Thoracic aorta (tissue), 2 donors: Measurements from ENCODE around the gene PDLIM5. TPM values are rescaled to one million over a fixed set of nuclear protein-coding genes. Genes with fewer than 3 reads are reported as not detected.
A peak's percentile ranks its signal among the peaks of the same experiment; 100 is the strongest.

Experiments
- ATAC-seq: fragments of 150-250 bp; one replicate; pipeline ENCODE4 v1.8.0; 2017; ENCODE audit warnings: low read depth; ENCODE audit not compliant: insufficient number of reproducible peaks, low FRiP score
- DNase-seq: peaks from one replicate; pipeline ENCODE4 v3.0.0-alpha.2; 2020; ENCODE audit warnings: low spot score
- H3K27ac ChIP-seq, 2 donors: fragments of 200-600 bp; sonication (generic); 1 replicate in 1 of 2; 2 replicates in 1 of 2; pipeline ENCODE4 v1.5.1; 2016; ENCODE audit warnings: mild to moderate bottlenecking in 2 of 2, moderate library complexity in 2 of 2
- H3K27me3 ChIP-seq: fragments of 200-600 bp; sonication (generic); replicated peaks from 2 replicates; pipeline ENCODE4 v1.6.0; 2016; ENCODE audit warnings: mild to moderate bottlenecking; ENCODE audit not compliant: insufficient read depth
- H3K36me3 ChIP-seq: fragments of 200-600 bp; sonication (generic); one replicate; pipeline ENCODE4 v1.5.1; 2016
- H3K4me1 ChIP-seq, 2 donors: fragments of 200-600 bp; sonication (generic); 1 replicate in 1 of 2; 2 replicates in 1 of 2; pipeline versions ENCODE4 v1.5.1 to v1.6.0; 2016; ENCODE audit warnings: low read depth in 2 of 2, mild to moderate bottlenecking in 1 of 2; ENCODE audit not compliant: control insufficient read depth in 1 of 2
- H3K4me3 ChIP-seq: fragments of 200-600 bp; sonication (generic); 2 replicates; pipeline ENCODE4 v1.5.1; 2016; ENCODE audit warnings: mild to moderate bottlenecking
- H3K9me3 ChIP-seq: fragments of 200-600 bp; sonication (generic); 2 replicates; pipeline ENCODE4 v1.5.1; 2016
- CTCF ChIP-seq: fragments of 200-600 bp; sonication (generic); IDR thresholded peaks from one replicate; pipeline ENCODE4 v1.5.1; 2019; ENCODE audit warnings: antibody characterized with exemption
- total RNA-seq, 2 donors: library from RNA; depleted of rRNA; stranded (reverse); fragments of >200 nt; gene quantifications; one replicate each; pipeline versions ENCODE4 v1.1.0 to v1.2.3, GENCODE V29; 2016

The PDLIM5 gene
- total RNA-seq, 2 donors from 2014 or later: 275 to 328 TPM

- no peak for TF ChIP-seq CTCF
- H3K4me1 ChIP-seq: peaks cover 41 to 59% of the 10 kb centered on the region in 2 donors
These were observed 39.6 kb upstream of the PDLIM5 start for GRCh38 chr4:94412019-94412657.

GRCh38 chr4:94412658-94413038, 39.1 kb upstream of the PDLIM5 start:
- Histone ChIP-seq H3K27ac (peak overlapping the region; percentile 64 to 88), H3K4me3 (peak overlapping the region; percentile 36), H3K36me3 (no peaks in the 10 kb centered on the region), H3K4me1 (peaks cover 38 to 54% of the 10 kb centered on the region in 2 donors), H3K27me3 (no peaks in the 10 kb centered on the region), H3K9me3 (no peaks in the 10 kb centered on the region)
- no peak for ATAC-seq
- no peak for TF ChIP-seq CTCF
- DNase-seq: no peak

More at GRCh38 chr4:94412019-94412657, 39.6 kb upstream of the PDLIM5 start:
- DNase-seq: no peak
- H3K4me3 ChIP-seq: peak overlapping the region; percentile 36
- H3K27me3 ChIP-seq: no peaks in the 10 kb centered on the region
- no peaks in the 10 kb centered on the region for H3K36me3 ChIP-seq
- ATAC-seq: no peak
- peak overlapping the region; percentile 64 to 88 for H3K27ac ChIP-seq
- no peaks in the 10 kb centered on the region for H3K9me3 ChIP-seq

DNA sequence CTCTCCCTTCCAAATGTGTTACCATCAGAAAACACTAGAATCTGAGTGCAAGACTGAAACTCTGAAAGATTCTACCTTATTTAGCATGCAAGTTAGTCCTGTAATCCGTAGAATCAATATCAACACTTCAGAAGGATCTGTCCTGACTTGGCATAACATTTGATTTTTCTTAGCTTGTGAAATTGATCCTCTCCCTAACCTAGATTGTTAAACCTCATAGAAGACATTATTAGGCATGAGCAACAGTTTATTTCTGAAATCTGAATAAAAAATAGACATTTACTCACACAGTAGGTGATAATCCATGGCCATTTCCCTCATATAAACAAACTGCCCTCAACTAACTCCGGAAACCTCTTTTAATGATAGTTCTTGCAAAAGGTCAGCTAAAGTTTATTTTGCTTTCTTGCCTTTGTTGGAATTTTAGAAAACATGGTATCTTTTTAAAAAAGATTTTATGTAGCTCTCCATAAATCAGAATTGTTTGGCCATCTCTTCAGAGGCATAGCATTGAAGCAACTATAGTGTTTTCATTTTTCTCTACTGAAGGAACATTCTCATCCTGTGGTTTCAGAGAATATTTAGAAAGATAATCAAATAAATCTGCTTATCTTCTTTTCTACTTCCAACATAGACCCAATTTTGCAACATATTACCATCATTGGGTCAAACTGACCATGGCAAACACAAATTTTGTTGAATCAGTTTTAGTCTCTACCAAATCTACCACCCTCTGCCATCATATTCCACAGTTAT, 38.5 kb upstream of the PDLIM5 start:
- peak overlapping the region; percentile 36 for H3K4me3 ChIP-seq
- no peak for TF ChIP-seq CTCF
- no peaks in the 10 kb centered on the region for H3K9me3 ChIP-seq
- ATAC-seq (no peak), DNase-seq (no peak)
- H3K4me1 ChIP-seq: peaks cover 32 to 47% of the 10 kb centered on the region in 2 donors
- H3K36me3 ChIP-seq: no peaks in the 10 kb centered on the region
- H3K27me3 ChIP-seq: no peaks in the 10 kb centered on the region
- H3K27ac ChIP-seq: peak overlapping the region; percentile 64 to 88

- no peak for TF ChIP-seq CTCF
- ATAC-seq: no peak
- no peaks in the 10 kb centered on the region for H3K9me3 ChIP-seq
- no peaks in the 10 kb centered on the region for H3K27me3 ChIP-seq
- H3K4me1 ChIP-seq: peaks cover 20 to 38% of the 10 kb centered on the region in 2 donors
- no peaks in the 10 kb centered on the region for H3K36me3 ChIP-seq
- no peak overlapping the region for H3K4me3 ChIP-seq
- no peak overlapping the region for H3K27ac ChIP-seq
- DNase-seq: no peak
These were observed 36.8 kb upstream of the PDLIM5 start for GRCh38 chr4:94414907-94415306.

DNA sequence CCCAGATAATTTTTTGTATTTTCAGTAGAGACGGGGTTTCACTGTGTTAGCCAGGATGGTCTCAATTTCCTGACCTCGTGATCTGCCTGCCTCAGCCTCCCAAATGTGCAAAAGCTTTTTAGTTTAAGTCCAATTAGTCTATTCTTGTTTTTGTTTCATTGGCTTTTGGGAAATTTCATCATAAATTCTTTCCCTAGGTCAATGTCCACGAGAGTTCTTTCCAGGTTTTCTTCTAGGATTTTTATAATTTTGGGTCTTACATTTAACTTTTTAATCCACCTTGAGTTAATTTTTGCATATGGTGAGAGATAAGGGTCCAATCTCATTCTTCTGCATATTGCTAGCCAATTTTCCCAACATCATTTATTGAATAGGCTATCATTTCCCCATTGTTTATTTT, 36.3 kb upstream of the PDLIM5 start:
- ATAC-seq (no peak), DNase-seq (no peak)
- H3K4me1 ChIP-seq: peaks cover 23 to 42% of the 10 kb centered on the region in 2 donors
- H3K9me3 ChIP-seq: no peaks in the 10 kb centered on the region
- no peak for TF ChIP-seq CTCF
- H3K36me3 ChIP-seq: no peaks in the 10 kb centered on the region
- H3K27me3 ChIP-seq: no peaks in the 10 kb centered on the region
- H3K27ac ChIP-seq: no peak overlapping the region
- H3K4me3 ChIP-seq: no peak overlapping the region
